WERI-Rb-1 (cell line): Measurements from ENCODE around the gene ABI1.
"Not testable (repeated sequence)": the region's sequence is repeated elsewhere in the genome, so short reads cannot be mapped to it uniquely, and the experiment has no call there.

ENCODE experiments used
- DNase-seq: peaks from one replicate; pipeline ENCODE4 v3.0.0-alpha.2; 2020
- H3K27ac ChIP-seq: fragments of 250-450 bp; sonication (Bioruptor Pico); 2 replicates; pipeline ENCODE4 v1.5.1; 2020; ENCODE audit warnings: mild to moderate bottlenecking, moderate library complexity
- H3K27me3 ChIP-seq: fragments of 250-450 bp; sonication (Bioruptor Pico); 2 replicates; pipeline ENCODE4 v1.5.1; 2021; ENCODE audit warnings: mild to moderate bottlenecking, low read depth, moderate library complexity; ENCODE audit not compliant: insufficient read depth, severe bottlenecking
- H3K36me3 ChIP-seq: fragments of 250-450 bp; sonication (Bioruptor Pico); 2 replicates; pipeline ENCODE4 v1.5.1; 2020; ENCODE audit warnings: mild to moderate bottlenecking, moderate library complexity
- H3K4me3 ChIP-seq: 2 replicates; pipeline ENCODE4 v1.5.1; 2011; ENCODE audit warnings: low read depth, mild to moderate bottlenecking, control low read depth, low read length
- H3K9me3 ChIP-seq: fragments of 250-450 bp; sonication (Bioruptor Pico); 2 replicates; pipeline ENCODE4 v1.5.1; 2021; ENCODE audit warnings: mild to moderate bottlenecking, moderate library complexity; ENCODE audit not compliant: severe bottlenecking
- TF ChIP-seq, protein P1 (sequence below): IDR thresholded peaks from 2 replicates; pipeline ENCODE4 v1.5.1; 2011; ENCODE audit warnings: low read depth, mild to moderate bottlenecking, control low read depth, inconsistent platforms, low read length

ABI1 gene

DNA sequence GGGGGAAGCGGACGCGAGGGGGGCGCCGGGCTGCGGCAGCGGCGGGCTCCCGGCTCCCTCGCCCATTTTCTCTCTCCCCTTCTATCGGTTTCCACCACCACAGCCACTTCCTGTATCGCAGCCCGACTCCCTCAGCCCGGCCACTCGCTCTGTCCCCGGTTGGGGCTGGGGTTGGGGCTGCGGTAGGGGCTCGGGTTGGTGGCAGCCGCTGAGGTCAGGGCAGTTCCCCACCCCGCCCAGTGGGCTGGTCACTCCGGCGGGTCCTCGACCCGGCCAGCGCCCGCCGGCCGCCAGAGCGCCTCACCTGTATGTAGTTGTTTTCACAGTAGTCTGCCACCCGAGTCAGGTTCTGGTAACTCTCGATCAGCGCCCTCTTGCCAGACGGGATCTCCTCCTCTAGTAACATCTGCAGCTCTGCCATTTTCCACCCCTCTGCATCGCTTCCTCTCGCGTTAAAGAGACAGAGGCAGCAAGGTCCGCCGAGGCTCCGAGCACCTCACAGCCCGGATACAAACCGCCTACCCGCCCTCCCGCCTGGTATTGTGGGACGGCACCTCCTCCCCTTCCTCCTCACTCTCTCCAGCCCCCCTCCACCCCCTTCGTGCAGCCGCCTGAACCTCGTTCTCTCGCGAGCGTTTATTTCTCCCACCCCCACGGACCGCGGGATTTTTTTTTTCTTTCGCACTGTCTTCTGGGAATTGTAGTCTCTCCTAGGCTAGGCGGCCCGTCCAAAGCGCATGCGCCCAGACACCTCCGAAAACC is at the start of gene ABI1:
Gene ABI1 (minus strand): TSS at position 516 of the 762 bp plus-strand sequence. CDS start 95 bp downstream, at position 421.
- Histone ChIP-seq H3K27ac (peak within 1 kb of the TSS; percentile 78), H3K4me3 (peak within 1 kb of the TSS; percentile 81), H3K27me3 (no peaks in the 10 kb centered on the region), H3K9me3 (no peaks in the 10 kb centered on the region), H3K36me3 (no peaks in the 10 kb centered on the region)
- DNase-seq = peak; percentile 94
- TF ChIP-seq, protein P1, sequence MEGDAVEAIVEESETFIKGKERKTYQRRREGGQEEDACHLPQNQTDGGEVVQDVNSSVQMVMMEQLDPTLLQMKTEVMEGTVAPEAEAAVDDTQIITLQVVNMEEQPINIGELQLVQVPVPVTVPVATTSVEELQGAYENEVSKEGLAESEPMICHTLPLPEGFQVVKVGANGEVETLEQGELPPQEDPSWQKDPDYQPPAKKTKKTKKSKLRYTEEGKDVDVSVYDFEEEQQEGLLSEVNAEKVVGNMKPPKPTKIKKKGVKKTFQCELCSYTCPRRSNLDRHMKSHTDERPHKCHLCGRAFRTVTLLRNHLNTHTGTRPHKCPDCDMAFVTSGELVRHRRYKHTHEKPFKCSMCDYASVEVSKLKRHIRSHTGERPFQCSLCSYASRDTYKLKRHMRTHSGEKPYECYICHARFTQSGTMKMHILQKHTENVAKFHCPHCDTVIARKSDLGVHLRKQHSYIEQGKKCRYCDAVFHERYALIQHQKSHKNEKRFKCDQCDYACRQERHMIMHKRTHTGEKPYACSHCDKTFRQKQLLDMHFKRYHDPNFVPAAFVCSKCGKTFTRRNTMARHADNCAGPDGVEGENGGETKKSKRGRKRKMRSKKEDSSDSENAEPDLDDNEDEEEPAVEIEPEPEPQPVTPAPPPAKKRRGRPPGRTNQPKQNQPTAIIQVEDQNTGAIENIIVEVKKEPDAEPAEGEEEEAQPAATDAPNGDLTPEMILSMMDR = no peak

DNA sequence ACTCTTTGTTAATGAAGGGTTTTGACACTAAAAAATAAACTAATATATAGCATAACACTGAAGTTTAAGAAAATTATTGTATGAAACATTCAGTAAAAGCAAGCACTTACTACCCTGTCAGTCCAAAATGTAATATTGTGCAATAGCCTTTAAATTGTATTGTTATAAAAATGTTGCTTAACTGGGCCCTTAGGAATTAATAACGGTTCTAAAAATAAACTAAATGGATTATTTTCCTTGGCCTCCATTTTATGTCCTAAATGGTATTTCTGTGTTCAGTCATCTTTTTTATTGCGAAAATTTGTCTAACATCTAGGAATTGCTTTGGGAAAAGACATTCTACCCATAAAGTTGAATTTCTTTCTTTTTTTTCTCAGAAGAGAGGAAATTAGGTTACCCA is 49.0 kb upstream of the ABI1 start:
- Histone ChIP-seq H3K9me3 (no peaks in the 10 kb centered on the region), H3K4me3 (no peak overlapping the region), H3K36me3 (no peaks in the 10 kb centered on the region), H3K27me3 (no peaks in the 10 kb centered on the region), H3K27ac (no peak overlapping the region)
- no peak for DNase-seq
- TF ChIP-seq, protein P1 = no peak

DNA sequence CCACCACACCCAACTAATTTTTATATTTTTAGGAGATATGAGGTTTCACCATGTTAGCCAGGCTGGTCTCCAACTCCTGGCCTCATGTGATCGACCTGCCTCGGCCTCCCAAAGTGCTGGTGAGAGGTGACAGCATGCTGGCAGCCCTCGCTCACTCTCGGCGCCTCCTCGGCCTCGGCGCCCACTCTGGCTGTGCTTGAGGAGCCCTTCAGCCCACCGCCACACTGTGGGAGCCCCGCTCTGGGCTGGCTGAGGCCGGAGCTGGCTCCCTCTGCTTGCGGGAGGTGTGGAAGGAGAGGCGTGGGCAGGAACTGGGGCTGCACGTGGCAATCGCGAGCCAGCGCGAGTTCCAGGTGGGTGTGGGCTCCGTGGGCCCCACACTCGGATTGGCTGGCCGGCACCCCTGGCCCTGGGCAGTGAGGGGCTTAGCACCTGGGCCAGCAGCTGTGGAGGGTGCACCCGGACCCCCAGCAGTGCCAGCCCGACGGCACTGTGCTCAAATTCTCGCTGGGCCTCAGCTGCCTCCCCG is 44.6 kb upstream of the ABI1 start:
- H3K27ac ChIP-seq, H3K4me3 ChIP-seq, DNase-seq, H3K9me3 ChIP-seq, H3K36me3 ChIP-seq, H3K27me3 ChIP-seq: not testable (repeated sequence)

DNA sequence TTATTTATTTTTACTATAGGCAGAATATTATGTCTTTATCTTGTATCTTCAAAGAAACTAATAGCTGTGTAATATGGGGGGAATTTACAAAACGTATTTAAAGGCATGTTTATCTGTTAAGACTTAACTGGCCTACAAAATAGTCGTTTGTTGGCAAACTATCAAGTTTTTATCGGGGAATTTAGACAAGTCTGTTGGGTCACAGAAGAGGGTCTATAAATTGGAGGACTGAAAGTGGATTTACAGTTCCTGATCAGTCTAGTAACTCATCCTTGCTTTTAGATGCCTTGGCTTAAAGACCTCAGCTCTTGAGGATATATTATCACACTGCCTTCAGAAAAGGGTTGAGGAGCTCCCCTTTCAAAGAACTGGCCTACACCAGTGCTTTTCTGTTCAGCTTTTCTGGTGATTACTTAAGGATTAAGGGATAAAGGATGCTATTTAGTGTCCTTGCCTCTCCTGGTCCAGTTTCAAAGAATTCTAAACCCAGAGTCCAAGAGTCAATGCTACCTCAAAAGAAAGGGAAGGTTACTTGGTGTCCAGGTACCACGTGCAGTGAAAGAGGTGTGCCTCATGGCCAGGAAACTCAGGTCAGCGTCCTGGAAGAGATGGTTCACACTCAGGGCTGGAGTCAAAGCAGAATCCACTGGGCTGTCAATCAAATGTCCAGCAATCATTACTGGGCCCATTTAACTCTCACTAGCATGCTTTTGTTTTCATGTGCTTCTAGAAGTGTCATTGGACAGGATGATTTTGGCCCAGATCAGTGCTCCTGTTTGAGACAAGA is 42.9 kb upstream of the ABI1 start:
- TF ChIP-seq, protein P1 = no peak
- DNase-seq = no peak
- Histone ChIP-seq H3K27ac (no peak overlapping the region), H3K4me3 (no peak overlapping the region), H3K36me3 (no peaks in the 10 kb centered on the region), H3K27me3 (no peaks in the 10 kb centered on the region), H3K9me3 (no peaks in the 10 kb centered on the region)

DNA sequence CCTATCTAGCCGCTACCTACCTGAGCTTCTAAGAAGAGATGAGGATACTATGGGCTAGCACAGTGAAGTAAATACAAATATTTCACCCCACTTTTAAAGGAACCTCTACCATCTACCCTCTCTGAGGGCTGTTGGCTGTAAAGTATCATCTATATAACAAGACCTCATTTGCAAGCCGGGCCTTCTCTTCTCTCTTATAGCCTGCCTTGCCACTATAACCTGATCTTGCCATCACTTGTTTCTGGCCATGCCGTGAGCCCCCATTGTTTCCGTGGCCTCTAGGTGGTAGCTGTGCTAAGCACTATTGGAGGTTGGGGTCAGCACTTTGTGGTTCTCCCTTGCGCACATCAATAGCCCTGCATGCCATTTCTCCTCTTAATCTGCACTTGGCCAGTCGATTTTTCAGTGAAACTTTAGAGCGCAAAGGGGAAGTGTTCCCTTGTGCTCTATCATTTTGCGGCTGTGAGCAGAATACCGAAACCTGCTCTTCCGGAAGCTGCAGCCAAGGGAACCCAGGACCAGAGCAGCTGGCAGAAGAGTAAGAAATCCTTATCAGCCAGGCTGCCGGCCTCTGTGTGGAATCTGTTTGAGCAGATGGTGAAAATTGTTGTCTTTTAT is 31.7 kb upstream of the ABI1 start:
- H3K4me3 ChIP-seq = not testable (repeated sequence)

DNA sequence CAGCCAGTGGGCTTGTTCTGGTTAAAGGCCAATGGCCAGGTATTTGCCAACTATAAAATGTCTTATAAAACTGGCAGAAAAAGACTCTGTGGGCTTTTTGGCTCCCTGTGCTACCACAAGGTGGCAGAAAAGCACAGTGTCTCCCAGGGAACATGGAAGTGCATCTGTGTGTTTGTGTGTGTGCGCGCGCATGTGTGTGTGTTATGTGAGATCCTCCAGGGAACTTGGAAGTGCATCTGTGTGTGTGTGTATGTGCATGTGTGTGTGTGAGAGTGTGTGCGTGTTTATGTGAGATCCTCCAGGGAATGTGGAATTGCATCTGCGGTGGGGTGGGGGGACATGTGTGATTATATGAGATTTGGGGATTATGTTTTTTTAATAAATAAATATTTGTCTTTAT is 30.2 kb upstream of the ABI1 start:
- no peaks in the 10 kb centered on the region for H3K9me3 ChIP-seq
- no peaks in the 10 kb centered on the region for H3K27me3 ChIP-seq
- peak; percentile 62 for DNase-seq
- H3K27ac ChIP-seq = no peak overlapping the region
- H3K36me3 ChIP-seq = no peaks in the 10 kb centered on the region
- H3K4me3 ChIP-seq = no peak overlapping the region
- TF ChIP-seq, protein P1 = peak; percentile 61

More for the DNA sequence above, 31.7 kb upstream of the ABI1 start:
- not testable (repeated sequence) for DNase-seq, H3K36me3 ChIP-seq, H3K9me3 ChIP-seq, H3K27ac ChIP-seq, H3K27me3 ChIP-seq
